22Rv1 (cell line): ENCODE results near the gene FRMD1.

Experiments used
- H3K27ac ChIP-seq: fragments of 450-650 bp; 2 replicates; pipeline ENCODE4 v1.5.1; 2017
- CTCF ChIP-seq: fragments of 450-650 bp; IDR thresholded peaks from 2 replicates; pipeline ENCODE4 v1.5.1; 2017; ENCODE audit warnings: mild to moderate bottlenecking
- ZFX ChIP-seq: fragments of 450-650 bp; IDR thresholded peaks from 2 replicates; pipeline ENCODE4 v1.6.1; 2017; ENCODE audit warnings: antibody characterized with exemption, borderline replicate concordance

Gene FRMD1

DNA sequence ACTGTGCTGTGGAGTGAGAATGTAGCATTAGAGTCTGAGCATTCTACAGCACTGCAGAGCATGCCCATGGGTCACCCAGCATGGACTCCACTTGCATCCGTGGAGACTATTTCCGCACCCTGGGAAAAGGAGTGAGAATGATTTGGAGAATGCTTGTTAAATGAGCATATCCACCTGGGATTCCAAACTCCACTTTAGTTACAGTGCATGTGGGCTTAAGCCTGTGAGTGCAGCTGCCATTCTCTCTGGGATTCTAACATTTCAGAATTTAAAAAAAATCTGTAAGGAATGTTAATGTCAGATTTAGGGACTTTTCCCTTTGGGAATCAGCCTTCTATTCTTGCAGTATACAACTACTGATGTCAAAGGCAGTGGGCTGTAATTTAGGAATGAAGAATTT is 48.1 kb downstream of the FRMD1 start:
- TF ChIP-seq CTCF (no peak), ZFX (no peak)
- no peak overlapping the region for H3K27ac ChIP-seq

DNA sequence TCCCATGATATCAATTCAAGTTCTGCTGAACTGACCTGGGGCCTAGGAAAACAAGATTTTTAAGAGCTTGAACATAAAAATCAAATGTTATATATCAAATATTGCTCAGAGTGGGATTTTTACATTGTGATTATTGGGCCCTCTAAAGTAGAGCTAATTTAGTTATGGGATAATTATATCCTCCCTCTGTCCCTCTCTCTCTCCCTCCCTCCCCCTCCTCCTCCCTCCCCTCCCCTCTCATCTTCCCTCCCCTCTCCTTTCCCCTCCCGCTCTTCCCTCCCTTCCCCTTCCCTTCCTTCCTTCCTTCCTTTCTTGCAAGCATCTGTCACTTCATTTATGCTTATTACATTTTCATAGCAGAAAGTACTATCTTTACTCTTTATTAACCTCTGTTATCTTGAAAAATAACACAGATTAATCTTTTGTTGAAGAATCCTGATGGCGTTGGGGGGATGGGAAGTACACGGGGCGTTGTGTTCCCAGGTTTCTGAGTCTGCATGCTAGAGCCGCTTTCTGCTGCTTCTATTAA is 48.7 kb downstream of the FRMD1 start:
- TF ChIP-seq ZFX: no peak
- TF ChIP-seq CTCF: no peak
- no peak overlapping the region for H3K27ac ChIP-seq

- no peak overlapping the region for H3K27ac ChIP-seq
- TF ChIP-seq ZFX: no peak
- TF ChIP-seq CTCF: no peak
Measured at GRCh38 chr6:168029459-168030217, 49.4 kb downstream of the FRMD1 start.

GRCh38 chr6:168028181-168028580 is 50.8 kb downstream of the FRMD1 start:
- TF ChIP-seq ZFX (no peak), CTCF (no peak)
- H3K27ac ChIP-seq: no peak overlapping the region

DNA sequence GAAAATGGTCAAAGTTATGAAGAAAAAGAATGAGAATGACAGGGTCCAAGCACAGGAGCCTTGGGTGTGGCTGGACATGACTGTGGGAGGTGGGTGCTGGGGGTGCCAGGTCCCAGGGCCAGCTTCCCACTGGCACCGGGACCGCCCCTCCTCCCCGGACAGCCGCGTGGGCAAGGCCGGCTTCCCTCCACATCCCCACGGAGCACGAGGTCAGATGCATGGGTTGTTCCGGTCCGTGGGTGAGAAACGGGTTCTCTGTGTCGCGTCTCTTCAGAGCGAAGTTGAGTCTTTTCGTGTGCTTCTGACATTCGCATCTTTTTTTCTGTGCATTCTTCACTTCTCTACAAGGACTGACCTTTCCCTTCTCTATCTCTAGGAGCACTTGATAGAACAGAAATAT is 51.5 kb downstream of the FRMD1 start:
- H3K27ac ChIP-seq: no peak overlapping the region
- no peak for TF ChIP-seq CTCF
- no peak for TF ChIP-seq ZFX

DNA sequence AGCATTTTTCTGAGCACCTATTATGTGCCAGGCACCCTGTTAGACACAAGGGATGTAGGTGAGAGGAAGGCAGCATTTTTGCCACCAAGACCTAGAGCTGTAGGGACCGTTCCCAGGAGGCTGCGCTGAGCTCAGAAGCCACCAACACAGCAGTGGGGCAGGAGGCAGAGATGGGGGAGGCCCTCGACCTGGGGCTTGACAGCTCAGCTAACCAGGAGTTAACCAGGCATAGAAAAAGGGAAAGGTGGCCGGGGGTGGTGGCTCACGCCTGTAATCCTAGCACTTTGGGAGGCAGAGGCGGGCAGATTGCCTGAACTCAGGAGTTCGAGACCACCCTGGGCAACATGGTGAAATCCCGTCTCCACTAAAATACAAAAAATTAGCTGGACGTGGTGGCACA is 52.1 kb downstream of the FRMD1 start:
- TF ChIP-seq CTCF (no peak), ZFX (no peak)

DNA sequence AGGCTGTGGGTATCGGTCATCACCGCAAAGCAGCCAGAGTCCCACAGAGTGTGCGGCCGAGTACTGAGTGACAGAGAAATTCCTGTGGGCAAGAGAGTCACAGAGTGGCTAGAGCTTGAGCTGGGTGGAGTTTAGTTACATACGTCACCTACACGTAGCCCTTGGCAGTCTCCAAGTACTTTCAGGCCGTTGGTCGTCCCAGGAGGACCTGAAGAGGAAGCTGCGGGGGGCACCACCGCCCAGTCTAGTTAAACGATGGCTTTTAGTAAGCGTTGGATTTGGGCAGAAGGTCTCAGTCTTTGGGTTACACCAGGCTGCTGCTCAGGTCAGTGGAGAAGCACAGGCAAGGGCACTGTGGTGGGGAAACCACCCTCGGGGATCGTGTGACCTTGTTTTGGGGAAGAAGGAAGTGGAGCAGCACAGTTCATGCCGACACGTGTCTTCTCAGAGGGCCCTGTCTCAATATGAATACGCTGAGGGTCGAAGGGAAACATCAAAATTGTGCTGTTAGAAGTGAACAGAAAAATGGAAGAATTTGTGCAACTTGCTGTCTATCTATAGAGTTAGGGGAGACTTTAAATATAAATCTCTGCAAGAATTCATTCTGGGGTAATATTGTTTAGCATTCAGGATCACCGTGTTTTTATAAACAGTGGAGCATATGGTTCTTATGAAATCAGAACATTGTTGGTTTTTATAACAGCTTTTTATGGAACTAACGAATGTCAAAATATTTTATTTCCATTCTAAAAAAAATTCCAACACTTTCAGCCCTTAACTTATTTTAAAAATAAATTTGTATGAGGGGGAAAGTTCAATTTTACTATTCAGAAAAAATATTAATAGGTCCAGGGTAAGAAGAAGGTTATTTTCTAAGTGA is 52.9 kb downstream of the FRMD1 start:
- no peak for TF ChIP-seq CTCF
- no peak for TF ChIP-seq ZFX

More for the DNA sequence above, 52.1 kb downstream of the FRMD1 start:
- no peak overlapping the region for H3K27ac ChIP-seq

More for the DNA sequence above, 52.9 kb downstream of the FRMD1 start:
- H3K27ac ChIP-seq: no peak overlapping the region
